Measurements from ENCODE around the gene TEKTIP1. TPM values are rescaled to one million over a fixed set of nuclear protein-coding genes. Genes with fewer than 3 reads are reported as not detected.

TEKTIP1 gene
- total RNA-seq, 1 donor from 2014 or later = 0.68 TPM

DNA sequence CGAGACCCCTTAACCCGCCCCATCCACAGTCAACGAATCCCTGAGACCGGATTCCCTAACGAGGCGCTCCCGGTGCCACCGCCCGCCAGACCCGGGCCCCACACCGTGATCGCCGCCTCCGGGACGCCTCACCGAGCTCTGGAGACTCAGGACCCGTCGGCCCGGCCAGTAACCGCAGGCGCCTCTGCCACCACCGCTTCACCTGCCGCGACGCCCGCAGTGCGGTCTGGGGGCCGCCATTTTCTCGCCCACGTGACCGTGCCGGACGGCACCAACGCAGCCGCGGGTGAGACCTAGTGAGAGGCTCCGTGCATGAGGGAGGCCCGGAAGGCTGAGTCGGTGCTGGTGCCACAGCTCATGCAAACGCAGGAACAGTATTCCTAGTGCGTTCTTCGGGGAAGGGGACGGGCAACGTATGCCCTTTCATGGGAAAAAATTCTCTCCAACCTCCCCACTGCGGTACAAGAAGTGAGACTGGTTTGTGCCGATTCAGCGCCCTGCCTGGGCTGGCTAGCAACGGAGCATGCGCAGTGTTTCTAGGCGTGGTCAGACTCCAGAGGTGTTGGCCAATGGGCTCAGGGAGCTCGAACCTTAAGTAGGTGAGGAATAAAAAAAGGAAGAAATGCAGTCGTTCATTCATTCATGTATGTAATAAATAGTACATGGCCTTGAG, 38.4 kb upstream of the TEKTIP1 start, which contains the start of gene DOHH:
Gene DOHH, minus strand, starts transcription at position 246 of the 673 bp plus-strand sequence. CDS start 3,860 bp downstream, outside the sequence.
- peak within 1 kb of the TSS; percentile 98 for H3K27ac ChIP-seq (ENCODE audit: low read depth, low read length)
- H3K36me3 ChIP-seq (ENCODE audit: insufficient read depth, low read length) = no peaks in the 10 kb centered on the region
- peaks cover 38% of the 10 kb centered on the region for H3K79me2 ChIP-seq (ENCODE audit: insufficient read depth, low read length)
- peaks cover 8% of the 10 kb centered on the region for H3K4me1 ChIP-seq (ENCODE audit: insufficient read depth, low read length)
- H3K27me3 ChIP-seq (ENCODE audit: insufficient read depth, low read length) = no peaks in the 10 kb centered on the region
- peak within 1 kb of the TSS; percentile 94 for H3K4me3 ChIP-seq (ENCODE audit: insufficient read depth, low read depth, low read length)
- H3K36me3 Mint-ChIP-seq (ENCODE audit: low read depth, unreplicated experiment) = peaks cover 4% of the 10 kb centered on the region
- H3K9me3 ChIP-seq (ENCODE audit: insufficient read depth, low read depth, low read length) = no peaks in the 10 kb centered on the region
- H3K4me2 ChIP-seq (ENCODE audit: low read length) = peak within 1 kb of the TSS; percentile 97
- no peaks in the 10 kb centered on the region for H3K27me3 Mint-ChIP-seq (ENCODE audit: low read depth, unreplicated experiment)
- DNase-seq (ENCODE audit: low read depth) = peak; percentile 89
- H3K9me3 Mint-ChIP-seq (ENCODE audit: unreplicated experiment) = peaks cover 2% of the 10 kb centered on the region
- H3K4me1 Mint-ChIP-seq (ENCODE audit: low read depth, unreplicated experiment) = peaks cover 12% of the 10 kb centered on the region
- peaks cover 3% of the 10 kb centered on the region for H4K20me1 ChIP-seq (ENCODE audit: insufficient read depth, low read length)
- H3K9ac ChIP-seq (ENCODE audit: low read length) = peak within 1 kb of the TSS; percentile 98
- FAIRE-seq = peak; percentile 73
- TF ChIP-seq EZH2 (IDR thresholded peaks at IDR 0.05; ENCODE audit: insufficient read depth, low read length) = no peak
- TF ChIP-seq, protein P1, sequence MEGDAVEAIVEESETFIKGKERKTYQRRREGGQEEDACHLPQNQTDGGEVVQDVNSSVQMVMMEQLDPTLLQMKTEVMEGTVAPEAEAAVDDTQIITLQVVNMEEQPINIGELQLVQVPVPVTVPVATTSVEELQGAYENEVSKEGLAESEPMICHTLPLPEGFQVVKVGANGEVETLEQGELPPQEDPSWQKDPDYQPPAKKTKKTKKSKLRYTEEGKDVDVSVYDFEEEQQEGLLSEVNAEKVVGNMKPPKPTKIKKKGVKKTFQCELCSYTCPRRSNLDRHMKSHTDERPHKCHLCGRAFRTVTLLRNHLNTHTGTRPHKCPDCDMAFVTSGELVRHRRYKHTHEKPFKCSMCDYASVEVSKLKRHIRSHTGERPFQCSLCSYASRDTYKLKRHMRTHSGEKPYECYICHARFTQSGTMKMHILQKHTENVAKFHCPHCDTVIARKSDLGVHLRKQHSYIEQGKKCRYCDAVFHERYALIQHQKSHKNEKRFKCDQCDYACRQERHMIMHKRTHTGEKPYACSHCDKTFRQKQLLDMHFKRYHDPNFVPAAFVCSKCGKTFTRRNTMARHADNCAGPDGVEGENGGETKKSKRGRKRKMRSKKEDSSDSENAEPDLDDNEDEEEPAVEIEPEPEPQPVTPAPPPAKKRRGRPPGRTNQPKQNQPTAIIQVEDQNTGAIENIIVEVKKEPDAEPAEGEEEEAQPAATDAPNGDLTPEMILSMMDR (IDR thresholded peaks at IDR 0.05; ENCODE audit: insufficient read depth, low read depth, low read length) = no peak
- peak within 1 kb of the TSS; percentile 94 for H3K4me3 Mint-ChIP-seq (ENCODE audit: unreplicated experiment)
- H2AFZ ChIP-seq (ENCODE audit: low read depth, low read length) = peak within 1 kb of the TSS; percentile 100
- H3K27ac Mint-ChIP-seq (ENCODE audit: unreplicated experiment) = peak within 1 kb of the TSS; percentile 97

DNA sequence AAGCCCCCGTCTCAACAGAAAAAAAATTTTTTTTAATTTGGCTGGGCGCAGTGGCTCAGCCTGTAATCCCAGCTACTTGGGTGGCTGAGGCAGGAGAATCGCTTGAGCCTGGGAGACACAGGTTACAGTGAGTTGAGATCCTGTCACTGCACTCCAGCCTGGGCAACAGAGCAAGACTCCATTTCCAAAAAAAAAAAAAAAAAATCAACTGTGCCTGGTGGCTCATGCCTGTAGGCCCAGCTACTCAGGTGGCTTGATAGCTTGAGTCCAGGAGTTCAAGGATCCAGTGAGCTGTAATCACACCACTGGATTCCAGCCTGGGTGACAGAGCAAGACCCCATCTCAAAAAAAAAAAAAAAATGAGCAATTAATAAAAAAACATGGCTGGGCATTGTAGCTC, 37.2 kb upstream of the TEKTIP1 start:
- H3K9me3 Mint-ChIP-seq (ENCODE audit: unreplicated experiment) = peaks cover 2% of the 10 kb centered on the region
- peaks cover 4% of the 10 kb centered on the region for H3K36me3 Mint-ChIP-seq (ENCODE audit: low read depth, unreplicated experiment)
- TF ChIP-seq EZH2 (IDR thresholded peaks at IDR 0.05; ENCODE audit: insufficient read depth, low read length) = no peak
- TF ChIP-seq, protein P1 (IDR thresholded peaks at IDR 0.05; ENCODE audit: insufficient read depth, low read depth, low read length) = no peak
- no peaks in the 10 kb centered on the region for H3K36me3 ChIP-seq (ENCODE audit: insufficient read depth, low read length)
- H2AFZ ChIP-seq (ENCODE audit: low read depth, low read length) = no peak overlapping the region
- no peaks in the 10 kb centered on the region for H3K27me3 Mint-ChIP-seq (ENCODE audit: low read depth, unreplicated experiment)
- no peak overlapping the region for H3K27ac Mint-ChIP-seq (ENCODE audit: unreplicated experiment)
- peaks cover 11% of the 10 kb centered on the region for H3K4me1 ChIP-seq (ENCODE audit: insufficient read depth, low read length)
- no peak overlapping the region for H3K4me3 ChIP-seq (ENCODE audit: insufficient read depth, low read depth, low read length)
- H3K9me3 ChIP-seq (ENCODE audit: insufficient read depth, low read depth, low read length) = no peaks in the 10 kb centered on the region
- peaks cover 14% of the 10 kb centered on the region for H3K4me1 Mint-ChIP-seq (ENCODE audit: low read depth, unreplicated experiment)
- no peaks in the 10 kb centered on the region for H3K27me3 ChIP-seq (ENCODE audit: insufficient read depth, low read length)
- H3K4me3 Mint-ChIP-seq (ENCODE audit: unreplicated experiment) = no peak overlapping the region
- no peak overlapping the region for H3K9ac ChIP-seq (ENCODE audit: low read length)
- FAIRE-seq = no peak
- H3K79me2 ChIP-seq (ENCODE audit: insufficient read depth, low read length) = peaks cover 44% of the 10 kb centered on the region
- H3K27ac ChIP-seq (ENCODE audit: low read depth, low read length) = no peak overlapping the region
- no peak for DNase-seq (ENCODE audit: low read depth)
- no peak overlapping the region for H3K4me2 ChIP-seq (ENCODE audit: low read length)
- H4K20me1 ChIP-seq (ENCODE audit: insufficient read depth, low read length) = peaks cover 3% of the 10 kb centered on the region

DNA sequence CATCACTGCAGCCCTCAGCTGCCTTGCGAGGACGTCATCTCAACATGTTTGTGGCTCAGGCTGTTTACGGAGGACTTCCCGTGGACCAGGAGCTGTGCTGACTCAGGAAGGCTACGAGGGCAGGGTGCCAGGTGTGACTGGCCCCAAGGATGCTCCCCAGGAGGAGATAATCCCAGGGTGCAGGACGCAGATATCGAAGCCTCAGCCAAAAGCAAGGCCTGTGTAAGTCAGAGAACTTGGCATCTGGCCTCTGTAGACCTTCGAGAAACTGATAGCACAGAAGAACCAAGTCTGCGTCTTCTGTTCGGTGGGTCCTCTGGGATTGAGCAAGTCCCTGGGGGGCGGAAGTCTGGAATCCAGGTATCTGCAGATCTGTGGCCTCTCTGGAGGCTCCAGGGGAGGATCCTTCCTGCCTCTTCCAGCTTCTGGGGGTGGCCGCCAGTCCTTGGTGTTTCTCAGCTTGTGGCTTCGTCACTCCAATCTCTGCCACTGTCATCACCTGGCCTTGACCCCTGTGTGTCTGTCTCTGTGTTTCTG, 35.9 kb upstream of the TEKTIP1 start:
- Histone ChIP-seq H3K4me3 (ENCODE audit: insufficient read depth, low read depth, low read length) (no peak overlapping the region), H4K20me1 (ENCODE audit: insufficient read depth, low read length) (peaks cover 9% of the 10 kb centered on the region), H3K4me2 (ENCODE audit: low read length) (no peak overlapping the region), H3K4me1 (ENCODE audit: insufficient read depth, low read length) (peaks cover 17% of the 10 kb centered on the region), H3K9me3 (ENCODE audit: insufficient read depth, low read depth, low read length) (no peaks in the 10 kb centered on the region), H3K36me3 (ENCODE audit: insufficient read depth, low read length) (no peaks in the 10 kb centered on the region), H3K27ac (ENCODE audit: low read depth, low read length) (no peak overlapping the region), H3K9ac (ENCODE audit: low read length) (no peak overlapping the region), H3K79me2 (ENCODE audit: insufficient read depth, low read length) (peaks cover 43% of the 10 kb centered on the region), H3K27me3 (ENCODE audit: insufficient read depth, low read length) (no peaks in the 10 kb centered on the region), H2AFZ (ENCODE audit: low read depth, low read length) (peak overlapping the region; percentile 39)
- no peaks in the 10 kb centered on the region for H3K27me3 Mint-ChIP-seq (ENCODE audit: low read depth, unreplicated experiment)
- FAIRE-seq (no peak), DNase-seq (ENCODE audit: low read depth) (peak; percentile 26)
- no peak overlapping the region for H3K4me3 Mint-ChIP-seq (ENCODE audit: unreplicated experiment)
- H3K27ac Mint-ChIP-seq (ENCODE audit: unreplicated experiment) = no peak overlapping the region
- no peaks in the 10 kb centered on the region for H3K9me3 Mint-ChIP-seq (ENCODE audit: unreplicated experiment)
- peaks cover under 1% of the 10 kb centered on the region for H3K36me3 Mint-ChIP-seq (ENCODE audit: low read depth, unreplicated experiment)
- H3K4me1 Mint-ChIP-seq (ENCODE audit: low read depth, unreplicated experiment) = peaks cover 10% of the 10 kb centered on the region
- TF ChIP-seq, protein P1 (IDR thresholded peaks at IDR 0.05; ENCODE audit: insufficient read depth, low read depth, low read length) = no peak
- no peak for TF ChIP-seq EZH2 (IDR thresholded peaks at IDR 0.05; ENCODE audit: insufficient read depth, low read length)
